Neural cell (in vitro differentiated cells): ENCODE data around the gene FAM217A.

ENCODE experiments used
- EZH2 ChIP-seq: fragments of 200-600, 300-800 bp; shearing (Covaris generic), sonication (generic); IDR thresholded peaks from 2 replicates; pipeline ENCODE4 v1.6.1; 2014; ENCODE audit warnings: antibody characterized with exemption, low read length, borderline replicate concordance, mild to moderate bottlenecking; ENCODE audit not compliant: insufficient read depth, poor library complexity, severe bottlenecking
- MXI1 ChIP-seq: fragments of 450-650 bp; conservative IDR thresholded peaks from 2 replicates; pipeline ENCODE4 v1.6.1; 2014; ENCODE audit warnings: antibody characterized with exemption, mild to moderate bottlenecking; ENCODE audit not compliant: poor library complexity, severe bottlenecking
- POLR2AphosphoS5 ChIP-seq: IDR thresholded peaks from 2 replicates; pipeline ENCODE4 v1.6.1; 2012
- RAD21 ChIP-seq: fragments of 450-650 bp; conservative IDR thresholded peaks from 2 replicates; pipeline ENCODE4 v1.6.1; 2014; ENCODE audit warnings: antibody characterized with exemption, mild to moderate bottlenecking, moderate library complexity
- SMC3 ChIP-seq: fragments of 450-650 bp; conservative IDR thresholded peaks from 2 replicates; pipeline ENCODE4 v1.6.1; 2014; ENCODE audit warnings: antibody characterized with exemption, mild to moderate bottlenecking, moderate library complexity; ENCODE audit not compliant: poor library complexity
- TAF1 ChIP-seq: IDR thresholded peaks from 2 replicates; pipeline ENCODE4 v1.6.1; 2012; ENCODE audit warnings: low read depth
- TF ChIP-seq, protein P1 (sequence below): fragments of 450-650 bp; IDR thresholded peaks from 2 replicates; pipeline ENCODE4 v1.5.1; 2014; ENCODE audit warnings: antibody characterized with exemption, mild to moderate bottlenecking, moderate library complexity; ENCODE audit not compliant: poor library complexity, severe bottlenecking

GRCh38 chr6:4039348-4039747 is 39.6 kb downstream of the FAM217A start:
- no peak for TF ChIP-seq POLR2AphosphoS5
- TF ChIP-seq, protein P1, sequence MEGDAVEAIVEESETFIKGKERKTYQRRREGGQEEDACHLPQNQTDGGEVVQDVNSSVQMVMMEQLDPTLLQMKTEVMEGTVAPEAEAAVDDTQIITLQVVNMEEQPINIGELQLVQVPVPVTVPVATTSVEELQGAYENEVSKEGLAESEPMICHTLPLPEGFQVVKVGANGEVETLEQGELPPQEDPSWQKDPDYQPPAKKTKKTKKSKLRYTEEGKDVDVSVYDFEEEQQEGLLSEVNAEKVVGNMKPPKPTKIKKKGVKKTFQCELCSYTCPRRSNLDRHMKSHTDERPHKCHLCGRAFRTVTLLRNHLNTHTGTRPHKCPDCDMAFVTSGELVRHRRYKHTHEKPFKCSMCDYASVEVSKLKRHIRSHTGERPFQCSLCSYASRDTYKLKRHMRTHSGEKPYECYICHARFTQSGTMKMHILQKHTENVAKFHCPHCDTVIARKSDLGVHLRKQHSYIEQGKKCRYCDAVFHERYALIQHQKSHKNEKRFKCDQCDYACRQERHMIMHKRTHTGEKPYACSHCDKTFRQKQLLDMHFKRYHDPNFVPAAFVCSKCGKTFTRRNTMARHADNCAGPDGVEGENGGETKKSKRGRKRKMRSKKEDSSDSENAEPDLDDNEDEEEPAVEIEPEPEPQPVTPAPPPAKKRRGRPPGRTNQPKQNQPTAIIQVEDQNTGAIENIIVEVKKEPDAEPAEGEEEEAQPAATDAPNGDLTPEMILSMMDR: no peak
- no peak for TF ChIP-seq SMC3
- TF ChIP-seq RAD21: no peak
- TF ChIP-seq TAF1: no peak
- TF ChIP-seq EZH2: no peak
- no peak for TF ChIP-seq MXI1
